HEK293T (cell line): ENCODE data around the gene GET3.
"Not testable (repeated sequence)": the region's sequence is repeated elsewhere in the genome, so short reads cannot be mapped to it uniquely, and the experiment has no call there.

ENCODE experiments used
- ARNT ChIP-seq: fragments of 450-650 bp; IDR thresholded peaks from 2 replicates; pipeline ENCODE4 v1.6.1; 2017; ENCODE audit warnings: mild to moderate bottlenecking
- ELF4 ChIP-seq: fragments of 450-650 bp; IDR thresholded peaks from 2 replicates; pipeline ENCODE4 v1.6.1; 2017; ENCODE audit warnings: antibody characterized with exemption
- FOXK2 ChIP-seq: fragments of 450-650 bp; IDR thresholded peaks from 2 replicates; pipeline ENCODE4 v1.6.1; 2016; ENCODE audit warnings: mild to moderate bottlenecking
- SUZ12 ChIP-seq: fragments of 450-650 bp; IDR thresholded peaks from 2 replicates; pipeline ENCODE4 v1.6.1; 2016; ENCODE audit warnings: mild to moderate bottlenecking

- not testable (repeated sequence) for TF ChIP-seq SUZ12, FOXK2, ELF4, ARNT
Measured at GRCh38 chr19:12725612-12726011, 11.7 kb upstream of the GET3 start.
